SK-N-SH (cell line): ENCODE data around the gene YAP1.

Experiments used
- CTCF ChIP-seq: fragments of 200-600 bp; sonication (generic); IDR thresholded peaks from 2 replicates; pipeline ENCODE4 v1.6.1; 2017; ENCODE audit warnings: antibody characterized with exemption, mild to moderate bottlenecking, moderate library complexity
- GABPA ChIP-seq: IDR thresholded peaks from 2 replicates; pipeline ENCODE4 v1.4.0; 2012; ENCODE audit warnings: low read depth, mild to moderate bottlenecking
- MAX ChIP-seq: IDR thresholded peaks from 2 replicates; pipeline ENCODE4 v1.4.0; 2012; ENCODE audit warnings: low read depth
- NFIC ChIP-seq: IDR thresholded peaks from 2 replicates; pipeline ENCODE4 v1.4.0; 2012; ENCODE audit warnings: borderline replicate concordance
- REST ChIP-seq: IDR thresholded peaks from 2 replicates; pipeline ENCODE4 v1.6.1; 2012; ENCODE audit warnings: mild to moderate bottlenecking, low read depth, low read length, moderate library complexity

- TF ChIP-seq MAX (no peak), GABPA (no peak), REST (no peak), NFIC (no peak), CTCF (no peak)
These were observed 30.6 kb upstream of the YAP1 start for GRCh38 chr11:102079625-102080024.
